IMR-90 (cell line): ENCODE data around the gene CLPTM1. TPM values are rescaled to one million over a fixed set of nuclear protein-coding genes. Genes with fewer than 3 reads are reported as not detected.

Experiments
- ATAC-seq: fragments of 200-7000 bp; cut with Tn5 transposase; 2 replicates; pipeline ENCODE4 v1.9.1; 2020; ENCODE audit warnings: low read depth, mild to moderate bottlenecking, moderate library complexity
- BruUV-seq: library from RNA; stranded (reverse); fragments of 400-500 nt; replicated peaks from 2 replicates; lab custom pipeline; 2021; lab: Mats Ljungman, UMichigan
- CTCF ChIA-PET: fragments of 300-600 bp; formaldehyde crosslinking; extraction: SDS; loops from one replicate; lab custom pipeline; 2021; ENCODE audit warnings: antibody characterized with exemption; lab: Yijun Ruan, JAX
- POLR2A ChIA-PET: fragments of 300-600 bp; sonication (Branson Sonifier 250); formaldehyde crosslinking; loops from one replicate; lab custom pipeline; 2022; ENCODE audit warnings: antibody characterized with exemption; ENCODE audit not compliant: unreplicated experiment; lab: Charles Lee
- DNase-seq: peaks from one replicate; pipeline ENCODE4 v3.0.0; 2013
- H2AFZ ChIP-seq: replicated peaks from 2 replicates; pipeline ENCODE3; 2013; ENCODE audit warnings: low read length, mild to moderate bottlenecking; ENCODE audit not compliant: poor library complexity
- H2AK5ac ChIP-seq: 2 replicates; pipeline ENCODE4 v1.6.1; 2013; ENCODE audit warnings: low read depth, low read length, inconsistent platforms
- H2AK9ac ChIP-seq: replicated peaks from 2 replicates; pipeline ENCODE3; 2013; ENCODE audit warnings: mild to moderate bottlenecking, low read depth, low read length, moderate library complexity; ENCODE audit not compliant: poor library complexity
- H2BK120ac ChIP-seq: 2 replicates; pipeline ENCODE4 v1.6.1; 2013; ENCODE audit warnings: low read depth, low read length, inconsistent platforms
- H2BK15ac ChIP-seq: 3 replicates; pipeline ENCODE4 v1.6.1; 2013; ENCODE audit warnings: low read depth, low read length, inconsistent platforms
- H2BK20ac ChIP-seq: 2 replicates; pipeline ENCODE4 v1.6.1; 2013; ENCODE audit warnings: low read depth, mild to moderate bottlenecking, inconsistent platforms, low read length, moderate library complexity
- H2BK5ac ChIP-seq: 2 replicates; pipeline ENCODE4 v1.6.1; 2013; ENCODE audit warnings: mild to moderate bottlenecking, low read depth, low read length, inconsistent platforms; ENCODE audit not compliant: poor library complexity, severe bottlenecking
- H3K14ac ChIP-seq: replicated peaks from 2 replicates; pipeline ENCODE4 v1.6.1; 2013; ENCODE audit warnings: low read depth, low read length, inconsistent platforms
- H3K18ac ChIP-seq: 2 replicates; pipeline ENCODE4 v1.6.1; 2013; ENCODE audit warnings: low read depth, low read length, control low read depth
- H3K23ac ChIP-seq: 2 replicates; pipeline ENCODE4 v1.6.1; 2013; ENCODE audit warnings: low read depth, low read length, inconsistent platforms
- H3K27ac ChIP-seq: 2 replicates; pipeline ENCODE4 v1.5.1; 2013; ENCODE audit warnings: mild to moderate bottlenecking, control low read depth, low read length; ENCODE audit not compliant: insufficient read depth
- H3K27me3 ChIP-seq: 2 replicates; pipeline ENCODE4 v1.6.1; 2013; ENCODE audit warnings: low read length; ENCODE audit not compliant: control insufficient read depth, insufficient read depth
- H3K36me3 ChIP-seq: 2 replicates; pipeline ENCODE4 v1.6.1; 2013; ENCODE audit warnings: low read length, mixed read lengths; ENCODE audit not compliant: control insufficient read depth, insufficient read depth
- H3K4ac ChIP-seq: 2 replicates; pipeline ENCODE4 v1.6.1; 2013; ENCODE audit warnings: low read depth, low read length, inconsistent platforms
- H3K4me1 ChIP-seq: 2 replicates; pipeline ENCODE4 v1.6.1; 2013; ENCODE audit warnings: low read length, mixed read lengths; ENCODE audit not compliant: control insufficient read depth, insufficient read depth
- H3K4me2 ChIP-seq: 2 replicates; pipeline ENCODE4 v1.6.1; 2013; ENCODE audit warnings: low read depth, mild to moderate bottlenecking, control low read depth, low read length, moderate library complexity
- H3K4me3 ChIP-seq: 2 replicates; pipeline ENCODE4 v1.5.1; 2013; ENCODE audit warnings: low read depth, mild to moderate bottlenecking, control low read depth, low read length, moderate library complexity; ENCODE audit not compliant: insufficient read depth
- H3K56ac ChIP-seq: 2 replicates; pipeline ENCODE4 v1.6.1; 2013; ENCODE audit warnings: low read length, inconsistent platforms; ENCODE audit not compliant: insufficient read depth; ENCODE audit errors: extremely low read depth
- H3K79me1 ChIP-seq, 2 experiments: 2 replicates each; pipeline ENCODE4 v1.6.1; 2013; ENCODE audit warnings: low read length in 2 of 2, inconsistent platforms in 1 of 2, low read depth in 1 of 2
- H3K9ac ChIP-seq: 2 replicates; pipeline ENCODE4 v1.6.1; 2013; ENCODE audit warnings: low read depth, low read length, control low read depth
- H3K9me1 ChIP-seq: 2 replicates; pipeline ENCODE4 v1.6.1; 2013; ENCODE audit warnings: low read length, inconsistent platforms; ENCODE audit not compliant: insufficient read depth
- H3K9me3 ChIP-seq: 2 replicates; pipeline ENCODE4 v1.6.1; 2013; ENCODE audit warnings: low read length; ENCODE audit not compliant: control insufficient read depth, insufficient read depth
- H4K20me1 ChIP-seq: 2 replicates; pipeline ENCODE4 v1.6.1; 2013; ENCODE audit warnings: low read length, inconsistent platforms; ENCODE audit not compliant: insufficient read depth
- H4K5ac ChIP-seq: 2 replicates; pipeline ENCODE4 v1.6.1; 2013; ENCODE audit warnings: mild to moderate bottlenecking, low read depth, low read length, control low read depth
- H4K8ac ChIP-seq, 2 experiments: 2 replicates each; pipeline ENCODE4 v1.6.1; 2013; ENCODE audit warnings: low read depth in 2 of 2, low read length in 2 of 2, control low read depth in 1 of 2, inconsistent platforms in 1 of 2
- H4K91ac ChIP-seq: 2 replicates; pipeline ENCODE4 v1.6.1; 2013; ENCODE audit warnings: low read depth, low read length, inconsistent platforms; ENCODE audit not compliant: insufficient read depth
- CEBPB ChIP-seq: IDR thresholded peaks from 2 replicates; pipeline ENCODE4 v1.6.1; 2012; ENCODE audit warnings: low read depth, low read length, improper control_type of control experiment
- CHD1 ChIP-seq: IDR thresholded peaks from 2 replicates; pipeline ENCODE4 v1.6.1; 2012; ENCODE audit warnings: low read depth, low read length, improper control_type of control experiment
- FOS ChIP-seq: fragments of 150-350 bp; IDR thresholded peaks from 2 replicates; pipeline ENCODE4 v1.6.1; 2016; ENCODE audit warnings: low read depth, low read length
- MAFK ChIP-seq: IDR thresholded peaks from 2 replicates; pipeline ENCODE4 v1.6.1; 2012; ENCODE audit warnings: low read depth, low read length, improper control_type of control experiment
- MXI1 ChIP-seq: IDR thresholded peaks from 2 replicates; pipeline ENCODE4 v1.6.1; 2012; ENCODE audit warnings: low read depth, mild to moderate bottlenecking, low read length, moderate library complexity, borderline replicate concordance
- NFE2L2 ChIP-seq: fragments of 150-350 bp; IDR thresholded peaks from 2 replicates; pipeline ENCODE4 v1.6.1; 2016; ENCODE audit warnings: low read depth, mild to moderate bottlenecking, low read length
- RFX5 ChIP-seq: IDR thresholded peaks from 2 replicates; pipeline ENCODE4 v1.8.0; 2012; ENCODE audit warnings: low read depth, mild to moderate bottlenecking, low read length, moderate library complexity
- WGBS, 2 experiments: methylation state at CpG; one replicate each; pipeline versions ENCODE4 v1.1.5 to v1.1.7; 2013; ENCODE audit warnings: missing lambda C conversion rate in 2 of 2; ENCODE audit not compliant: insufficient read length in 1 of 2; ENCODE audit errors: extremely low coverage in 2 of 2; 5-methylcytosine and 5-hydroxymethylcytosine counted together
- dilution Hi-C: fragments of 300-500 bp; cut with HindIII; formaldehyde crosslinking; loops from one replicate; pipeline ENCODE4 v1.14.3; 2018; ENCODE audit warnings: low sequenced_read_pairs; ENCODE audit not compliant: unreplicated experiment
- in situ Hi-C: fragments of 300-500 bp; cut with MboI; formaldehyde crosslinking; loops from 3 replicates; pipeline ENCODE4 v1.14.3; 2019; ENCODE audit warnings: low sequenced_read_pairs, inconsistent platforms, mixed read lengths
- intact Hi-C: fragments of 100-400 bp; cut with micrococcal nuclease; formaldehyde crosslinking; loops from 2 replicates; pipeline ENCODE4 v1.10.0; 2022
- polyA plus RNA-seq, 3 experiments: library from polyadenylated mRNA; depleted of rRNA; stranded (reverse); fragments of >200 nt; gene quantifications; 2 replicates each; pipeline ENCODE4 v1.2.3, GENCODE V29; 2012; ENCODE audit warnings: low replicate concordance in 1 of 3
- total RNA-seq: library from RNA; depleted of rRNA; stranded (reverse); fragments of >200 nt; gene quantifications from 2 replicates; pipeline ENCODE4 v1.2.3, GENCODE V29; 2012

CLPTM1 gene
- total and polyA plus RNA-seq, 2 of the 4 experiments (the other 2 are of a cell fraction), result 23.8 to 88.8 TPM

- H3K27ac ChIP-seq, result no peak overlapping the region
- H3K36me3 ChIP-seq, result peaks cover 21% of the 10 kb centered on the region
- H4K91ac ChIP-seq, result no peak overlapping the region
- H3K4me3 ChIP-seq, result no peak overlapping the region
- no peak overlapping the region for H3K56ac ChIP-seq
- no TSS peak for BruUV-seq
- 80% methylated on average over 1 of the region's 9 CpGs; no CpG with 5 or more reads in 1 of the 2 experiments for WGBS, 2 experiments
- no peaks in the 10 kb centered on the region; the same call in 1 of the 2 replicates for H3K9me1 ChIP-seq
- no peak for DNase-seq
- no peak overlapping the region for H3K18ac ChIP-seq
- H2BK120ac ChIP-seq, result no peak overlapping the region
- no peak overlapping the region for H2AK9ac ChIP-seq
- no peak overlapping the region for H3K4ac ChIP-seq
- no peak overlapping the region for H2BK20ac ChIP-seq
- H4K20me1 ChIP-seq, result peaks cover 4% of the 10 kb centered on the region; the same call in 1 of the 2 replicates
- peaks cover 3 to 16% of the 10 kb centered on the region in 2 experiments; a peak in 3 of 4 replicates for H3K79me1 ChIP-seq
- dilution Hi-C loops (no loop called here), intact Hi-C loops (no loop called here), in situ Hi-C loops (no loop called here)
- no peak overlapping the region for H3K9ac ChIP-seq
- H2AK5ac ChIP-seq, result no peak overlapping the region
- H3K9me3 ChIP-seq, result no peaks in the 10 kb centered on the region
- no peak for ATAC-seq
- no peak overlapping the region for H4K5ac ChIP-seq
- H2BK15ac ChIP-seq, result no peak overlapping the region
- no peak overlapping the region for H3K14ac ChIP-seq
- no peak for TF ChIP-seq NFE2L2
- TF ChIP-seq RFX5, result no peak
- no peak for TF ChIP-seq MXI1
- no peak for TF ChIP-seq FOS
- TF ChIP-seq CEBPB, result no peak
- TF ChIP-seq CHD1, result no peak
- TF ChIP-seq MAFK, result no peak
- no peaks in the 10 kb centered on the region for H3K27me3 ChIP-seq
- H2AFZ ChIP-seq, result no peak overlapping the region
- no peak overlapping the region for H2BK5ac ChIP-seq
- H3K4me2 ChIP-seq, result no peak overlapping the region
- POLR2A ChIA-PET, result no interaction called here
- H3K4me1 ChIP-seq, result no peaks in the 10 kb centered on the region
- CTCF ChIA-PET, result no interaction called here
- H3K23ac ChIP-seq, result no peak overlapping the region
- H4K8ac ChIP-seq, result no peak overlapping the region
These were observed 54.6 kb downstream of the CLPTM1 start for GRCh38 chr19:45009625-45010255.
